ENCODE data around the gene C1QTNF8. TPM values are rescaled to one million over a fixed set of nuclear protein-coding genes. Genes with fewer than 3 reads are reported as not detected.

Gene C1QTNF8
- total and polyA plus RNA-seq, 2 of the 13 experiments (the other 11 are each of a cell fraction or from before 2014, with no cell fraction given), result 0.09 TPM; not detected in 1

DNA sequence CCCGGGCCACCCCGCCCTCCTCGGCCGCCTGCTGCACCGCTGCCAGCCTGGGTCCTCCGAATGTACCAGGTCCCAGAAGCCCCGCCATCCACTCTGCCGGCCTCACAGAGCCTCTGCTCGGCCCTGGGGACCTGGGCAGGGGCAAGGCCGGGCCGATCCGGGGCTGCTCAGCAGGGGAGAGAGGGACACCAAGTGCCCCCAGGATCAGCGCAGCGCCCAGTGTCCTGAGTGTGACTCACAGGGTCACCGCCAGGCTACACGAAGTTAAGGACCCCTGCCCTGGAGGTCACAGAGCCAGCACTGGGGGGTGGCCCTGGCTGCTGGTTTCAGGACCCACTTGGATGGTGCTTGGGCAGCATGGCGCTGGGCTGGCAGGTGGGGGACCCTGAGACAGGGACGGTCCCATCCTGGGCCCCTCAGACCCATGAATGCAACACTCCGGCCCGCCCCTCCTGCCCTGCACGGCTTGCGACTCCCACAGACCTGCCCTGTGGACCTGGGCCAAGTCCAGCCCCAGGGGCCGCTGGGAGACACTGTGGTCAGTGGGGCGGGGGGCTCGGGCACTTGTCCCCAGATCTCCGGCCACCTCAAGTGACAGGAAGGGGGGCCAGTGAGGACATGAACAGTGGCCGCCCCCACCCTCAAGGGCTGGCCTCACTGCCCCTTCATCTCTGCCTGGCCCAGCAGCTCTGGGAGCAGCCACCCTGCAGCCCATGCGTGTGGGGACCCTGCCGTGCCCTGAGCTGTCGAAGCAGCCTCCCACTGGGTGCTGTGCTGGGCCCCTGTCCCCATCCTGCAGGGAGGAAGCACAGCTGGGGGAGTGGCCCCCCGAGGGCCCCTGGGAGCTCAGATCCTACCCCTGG, 46.7 kb downstream of the C1QTNF8 start (continued):
- TF ChIP-seq HOXA7 (CRISPR knock-in tag; IDR thresholded peaks at IDR 0.05) (0 out of 2 replicates have a peak, but pooled peaks have one; percentile 66), PATZ1 (CRISPR knock-in tag; IDR thresholded peaks at IDR 0.05) (0 out of 2 replicates have a peak, but pooled peaks have one; percentile 30), KDM5A (IDR thresholded peaks at IDR 0.05; ENCODE audit: borderline replicate concordance, low read length) (no peak), PCBP1 (IDR thresholded peaks at IDR 0.05; ENCODE audit: borderline replicate concordance, low read depth, low read length) (0 out of 2 replicates have a peak, but pooled peaks have one; percentile 15), MAZ (IDR thresholded peaks at IDR 0.05; ENCODE audit: borderline replicate concordance, low read depth, low read length) (no peak), MAZ (CRISPR knock-in tag; IDR thresholded peaks at IDR 0.05; ENCODE audit: low read depth) (no peak), KLF13 (CRISPR knock-in tag; IDR thresholded peaks at IDR 0.05) (no peak), NR2F6 (IDR thresholded peaks at IDR 0.05) (0 out of 2 replicates have a peak, but pooled peaks have one; percentile 17), NR2F6 (CRISPR knock-in tag; IDR thresholded peaks at IDR 0.05) (no peak), BORCS8-MEF2B (CRISPR knock-in tag; IDR thresholded peaks at IDR 0.05) (0 out of 2 replicates have a peak, but pooled peaks have one; percentile 20), CHCHD3 (CRISPR knock-in tag; IDR thresholded peaks at IDR 0.05) (no peak), ZNF570 (CRISPR knock-in tag; IDR thresholded peaks at IDR 0.05; ENCODE audit: borderline replicate concordance) (no peak)
- TF ChIP-seq, protein P1, sequence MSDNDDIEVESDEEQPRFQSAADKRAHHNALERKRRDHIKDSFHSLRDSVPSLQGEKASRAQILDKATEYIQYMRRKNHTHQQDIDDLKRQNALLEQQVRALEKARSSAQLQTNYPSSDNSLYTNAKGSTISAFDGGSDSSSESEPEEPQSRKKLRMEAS (IDR thresholded peaks at IDR 0.05), result 0 out of 2 replicates have a peak, but pooled peaks have one; percentile 39
- TF ChIP-seq, protein P2, sequence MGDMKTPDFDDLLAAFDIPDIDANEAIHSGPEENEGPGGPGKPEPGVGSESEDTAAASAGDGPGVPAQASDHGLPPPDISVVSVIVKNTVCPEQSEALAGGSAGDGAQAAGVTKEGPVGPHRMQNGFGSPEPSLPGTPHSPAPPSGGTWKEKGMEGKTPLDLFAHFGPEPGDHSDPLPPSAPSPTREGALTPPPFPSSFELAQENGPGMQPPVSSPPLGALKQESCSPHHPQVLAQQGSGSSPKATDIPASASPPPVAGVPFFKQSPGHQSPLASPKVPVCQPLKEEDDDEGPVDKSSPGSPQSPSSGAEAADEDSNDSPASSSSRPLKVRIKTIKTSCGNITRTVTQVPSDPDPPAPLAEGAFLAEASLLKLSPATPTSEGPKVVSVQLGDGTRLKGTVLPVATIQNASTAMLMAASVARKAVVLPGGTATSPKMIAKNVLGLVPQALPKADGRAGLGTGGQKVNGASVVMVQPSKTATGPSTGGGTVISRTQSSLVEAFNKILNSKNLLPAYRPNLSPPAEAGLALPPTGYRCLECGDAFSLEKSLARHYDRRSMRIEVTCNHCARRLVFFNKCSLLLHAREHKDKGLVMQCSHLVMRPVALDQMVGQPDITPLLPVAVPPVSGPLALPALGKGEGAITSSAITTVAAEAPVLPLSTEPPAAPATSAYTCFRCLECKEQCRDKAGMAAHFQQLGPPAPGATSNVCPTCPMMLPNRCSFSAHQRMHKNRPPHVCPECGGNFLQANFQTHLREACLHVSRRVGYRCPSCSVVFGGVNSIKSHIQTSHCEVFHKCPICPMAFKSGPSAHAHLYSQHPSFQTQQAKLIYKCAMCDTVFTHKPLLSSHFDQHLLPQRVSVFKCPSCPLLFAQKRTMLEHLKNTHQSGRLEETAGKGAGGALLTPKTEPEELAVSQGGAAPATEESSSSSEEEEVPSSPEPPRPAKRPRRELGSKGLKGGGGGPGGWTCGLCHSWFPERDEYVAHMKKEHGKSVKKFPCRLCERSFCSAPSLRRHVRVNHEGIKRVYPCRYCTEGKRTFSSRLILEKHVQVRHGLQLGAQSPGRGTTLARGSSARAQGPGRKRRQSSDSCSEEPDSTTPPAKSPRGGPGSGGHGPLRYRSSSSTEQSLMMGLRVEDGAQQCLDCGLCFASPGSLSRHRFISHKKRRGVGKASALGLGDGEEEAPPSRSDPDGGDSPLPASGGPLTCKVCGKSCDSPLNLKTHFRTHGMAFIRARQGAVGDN (CRISPR knock-in tag; IDR thresholded peaks at IDR 0.05), result peak; percentile 30; the same call in 1 of the 2 replicates
